MCF 10A (cell line): ENCODE results near the gene SMAD3. TPM values are rescaled to one million over a fixed set of nuclear protein-coding genes. Genes with fewer than 3 reads are reported as not detected.

Experiments
- BruUV-seq: library from RNA; stranded (reverse); fragments of 400-500 nt; replicated peaks from 2 replicates; lab custom pipeline; 2021; lab: Mats Ljungman, UMichigan
- CTCF ChIA-PET: fragments of 300-600 bp; sonication (Branson Sonifier 250); formaldehyde crosslinking; extraction: SDS; loops from one replicate; lab custom pipeline; 2021; ENCODE audit warnings: antibody characterized with exemption, inconsistent platforms; lab: Yijun Ruan, JAX
- POLR2A ChIA-PET: fragments of 300-600, 350-650 bp; sonication (Branson Sonifier 250); formaldehyde crosslinking; extraction: SDS; loops from one replicate; lab custom pipeline; 2020; ENCODE audit warnings: antibody characterized with exemption, inconsistent platforms; lab: Yijun Ruan, JAX
- DNase-seq: peaks from one replicate; pipeline ENCODE4 v3.0.0-alpha.2; 2018; ENCODE audit not compliant: unreplicated experiment
- H3K27ac Mint-ChIP-seq: one replicate; pipeline ENCODE4 v1.8.0; 2022; ENCODE audit warnings: mild to moderate bottlenecking, low read depth, mixed read lengths; ENCODE audit not compliant: unreplicated experiment
- H3K27me3 Mint-ChIP-seq: one replicate; pipeline ENCODE4 v1.8.0; 2022; ENCODE audit warnings: mixed read lengths; ENCODE audit not compliant: insufficient read depth, unreplicated experiment
- H3K36me3 Mint-ChIP-seq: one replicate; pipeline ENCODE4 v1.8.0; 2022; ENCODE audit warnings: mild to moderate bottlenecking, moderate library complexity, mixed read lengths; ENCODE audit not compliant: insufficient read depth, unreplicated experiment
- H3K4me1 Mint-ChIP-seq: one replicate; pipeline ENCODE4 v1.8.0; 2022; ENCODE audit warnings: mixed read lengths; ENCODE audit not compliant: insufficient read depth, unreplicated experiment
- H3K4me3 Mint-ChIP-seq: one replicate; pipeline ENCODE4 v1.8.0; 2022; ENCODE audit warnings: mild to moderate bottlenecking, moderate library complexity, mixed read lengths; ENCODE audit not compliant: unreplicated experiment
- H3K9me3 Mint-ChIP-seq: one replicate; pipeline ENCODE4 v1.8.0; 2022; ENCODE audit warnings: mixed read lengths; ENCODE audit not compliant: unreplicated experiment
- CTCF ChIP-seq: fragments of 200-600 bp; IDR thresholded peaks from one replicate; pipeline ENCODE4 v1.8.0; 2022; ENCODE audit warnings: antibody characterized with exemption, mild to moderate bottlenecking; ENCODE audit not compliant: unreplicated experiment
- intact Hi-C: fragments of 100-400 bp; cut with micrococcal nuclease; formaldehyde crosslinking; loops from 2 replicates; pipeline ENCODE4 v1.14.1; 2022
- total RNA-seq: library from RNA; stranded (reverse); gene quantifications from 2 replicates; pipeline ENCODE4 v1.2.3, GENCODE V29; 2022

The SMAD3 gene
- total RNA-seq, 1 experiment from 2014 or later = 19.9 TPM

GRCh38 chr15:67105991-67106763 is 40.8 kb downstream of the SMAD3 start:
- no peak for DNase-seq
- intact Hi-C loops = loop anchor here (1.0 to 2.0 kb wide), 3 partner anchors 19 to 69 kb away; no protein-coding TSS in a partner anchor
- ChIA-PET CTCF (interaction anchor here (0.6 to 1.5 kb wide), 7 partner anchors 15 to 1262 kb away, joined by 3 to 6 read pairs (median 3); no protein-coding TSS in a partner anchor), POLR2A (interaction anchor here (0.6 to 3.3 kb wide), 23 partner anchors 8 to 228 kb away, joined by 3 to 63 read pairs (median 5); partner anchors contain the start of gene SMAD3)
- TF ChIP-seq CTCF = no peak
- no TSS peak for BruUV-seq
- peaks cover 40% of the 10 kb centered on the region for H3K4me1 Mint-ChIP-seq
- peak overlapping the region; percentile 98 for H3K27ac Mint-ChIP-seq
- H3K9me3 Mint-ChIP-seq = no peaks in the 10 kb centered on the region
- peak overlapping the region; percentile 52 for H3K4me3 Mint-ChIP-seq
- H3K27me3 Mint-ChIP-seq = no peaks in the 10 kb centered on the region
- peaks cover 9% of the 10 kb centered on the region for H3K36me3 Mint-ChIP-seq

DNA sequence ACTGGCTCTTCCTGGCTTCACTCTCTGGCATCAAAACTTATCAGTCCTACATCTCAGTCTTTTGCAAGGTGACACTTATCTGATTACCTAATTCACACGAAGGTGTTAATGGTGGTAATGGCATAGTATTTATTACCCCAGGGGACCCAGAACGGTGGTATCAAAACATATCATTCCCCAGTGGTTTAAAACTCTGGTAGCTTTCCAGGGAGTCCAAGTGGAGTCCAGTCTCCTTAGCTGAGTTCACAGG is 41.3 kb downstream of the SMAD3 start:
- H3K4me1 Mint-ChIP-seq = peaks cover 40% of the 10 kb centered on the region
- CTCF ChIA-PET = interaction anchor here (0.7 to 1.5 kb wide), 6 partner anchors 14 to 197 kb away, joined by 3 to 6 read pairs (median 3); no protein-coding TSS in a partner anchor
- H3K36me3 Mint-ChIP-seq = peaks cover 10% of the 10 kb centered on the region
- no TSS peak for BruUV-seq
- peak overlapping the region; percentile 52 for H3K4me3 Mint-ChIP-seq
- intact Hi-C loops = loop anchor here (2.0 kb wide), 1 partner anchor 18 kb away; no protein-coding TSS in a partner anchor
- no peaks in the 10 kb centered on the region for H3K27me3 Mint-ChIP-seq
- H3K9me3 Mint-ChIP-seq = no peaks in the 10 kb centered on the region
- no peak for TF ChIP-seq CTCF
- POLR2A ChIA-PET = interaction anchor here (0.7 to 3.3 kb wide), 16 partner anchors 8 to 134 kb away, joined by 3 to 63 read pairs (median 6); partner anchors contain the start of gene SMAD3
- no peak for DNase-seq
- peak overlapping the region; percentile 98 for H3K27ac Mint-ChIP-seq

DNA sequence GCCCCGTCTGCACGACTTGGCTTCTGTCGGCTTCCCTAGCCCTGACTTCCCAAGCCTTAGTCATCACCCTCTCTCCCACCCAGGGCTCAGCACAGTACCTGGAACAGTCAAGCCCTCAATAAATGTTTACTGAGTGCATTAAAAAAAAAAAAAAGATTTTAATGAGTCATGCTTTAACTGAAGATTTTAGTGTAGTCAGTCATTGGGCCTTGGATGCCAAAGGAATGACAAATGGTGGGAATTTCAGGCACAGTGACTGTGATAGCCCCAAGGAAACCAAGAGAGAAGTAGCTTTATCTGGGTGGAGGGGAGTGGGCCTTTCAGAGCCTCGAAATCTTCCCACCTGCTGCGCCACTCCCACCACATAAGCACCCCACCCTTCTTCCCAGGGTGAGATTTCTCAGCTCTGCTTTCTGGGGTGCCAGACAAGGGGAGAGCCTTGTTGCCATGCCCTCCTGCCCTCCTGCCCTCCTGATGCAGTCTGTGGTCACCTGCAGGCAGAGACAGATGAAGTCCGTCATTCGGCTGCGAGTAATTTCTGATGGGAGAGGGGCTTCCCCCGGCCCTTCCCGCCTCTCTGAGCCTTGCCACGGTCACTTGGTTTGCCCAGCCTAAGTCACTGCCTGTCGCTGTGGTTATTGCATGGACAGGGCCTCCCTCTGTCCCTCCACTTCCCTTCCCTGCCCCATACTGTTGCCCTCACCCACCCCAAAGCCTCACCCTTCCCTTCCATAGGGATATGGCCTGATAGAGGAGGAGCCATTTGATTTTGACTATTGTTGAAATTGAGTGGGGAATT is 41.8 kb downstream of the SMAD3 start:
- TF ChIP-seq CTCF = no peak
- peaks cover 10% of the 10 kb centered on the region for H3K36me3 Mint-ChIP-seq
- ChIA-PET CTCF (interaction anchor here (0.6 to 1.5 kb wide), 6 partner anchors 14 to 196 kb away, joined by 3 to 6 read pairs (median 3); no protein-coding TSS in a partner anchor), POLR2A (interaction anchor here (0.6 to 3.3 kb wide), 22 partner anchors 9 to 220 kb away, joined by 3 to 63 read pairs (median 5); partner anchors contain the start of gene SMAD3)
- no peaks in the 10 kb centered on the region for H3K27me3 Mint-ChIP-seq
- H3K4me1 Mint-ChIP-seq = peaks cover 40% of the 10 kb centered on the region
- BruUV-seq = no TSS peak
- intact Hi-C loops = loop anchor here (2.0 kb wide), 1 partner anchor 18 kb away; no protein-coding TSS in a partner anchor
- no peaks in the 10 kb centered on the region for H3K9me3 Mint-ChIP-seq
- peak overlapping the region; percentile 52 for H3K4me3 Mint-ChIP-seq
- H3K27ac Mint-ChIP-seq = peak overlapping the region; percentile 98
- peak; percentile 99 for DNase-seq
